ENCODE data around the gene TRPM2. TPM values are rescaled to one million over a fixed set of nuclear protein-coding genes. Genes with fewer than 3 reads are reported as not detected.

The TRPM2 gene
- total and polyA plus RNA-seq, 10 of the 15 experiments (the other 5 are each of a cell fraction or from before 2014, with no cell fraction given): 0.03 to 9.1 (median 2.6) TPM

DNA sequence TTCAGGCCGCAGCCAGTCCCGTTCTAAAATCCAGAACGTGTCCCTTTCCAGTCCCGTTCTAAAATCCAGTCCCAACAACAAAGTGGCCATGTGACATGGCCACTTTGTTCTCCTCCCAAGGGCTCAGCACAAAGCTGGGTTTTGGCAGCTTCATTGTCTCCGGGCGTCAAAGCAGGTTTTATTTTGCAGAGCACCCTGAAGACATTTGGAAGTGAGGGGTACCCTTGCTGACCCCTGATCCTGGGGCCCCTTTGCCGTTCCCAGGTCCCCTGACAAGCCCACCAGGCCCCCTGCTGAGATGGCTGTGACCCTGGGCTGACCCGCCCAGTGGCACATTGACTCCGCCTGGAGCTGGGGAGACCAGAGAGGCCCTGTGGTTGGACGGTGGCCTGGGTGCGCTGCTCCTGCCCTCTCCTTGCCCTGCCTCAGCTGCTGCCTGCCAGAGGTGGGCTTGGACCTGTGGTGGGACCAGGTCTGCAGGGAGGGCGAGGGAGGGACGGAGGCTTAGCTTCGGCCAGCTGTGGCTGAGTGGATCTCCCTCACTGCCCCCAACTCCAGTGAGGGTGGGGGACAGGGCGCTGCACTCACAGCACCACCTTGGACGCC lies 49.3 kb upstream of the TRPM2 start:
- TF ChIP-seq E2F4 (IDR thresholded peaks at IDR 0.05; ENCODE audit: low read depth, low read length) (no peak), PAX8 (IDR thresholded peaks at IDR 0.05) (no peak), ATF2 (IDR thresholded peaks at IDR 0.05; ENCODE audit: low read length) (no peak), KAT2A (conservative IDR thresholded peaks at IDR 0.05; ENCODE audit: control insufficient read depth, low read depth, low read length) (no peak), ZNF24 (IDR thresholded peaks at IDR 0.05) (no peak), SREBF2 (IDR thresholded peaks at IDR 0.05; ENCODE audit: low read length) (no peak), NR2C1 (IDR thresholded peaks at IDR 0.05) (no peak), RUNX3 (IDR thresholded peaks at IDR 0.05; ENCODE audit: low read length) (no peak), CEBPB (IDR thresholded peaks at IDR 0.05; ENCODE audit: borderline replicate concordance in 1 of 2, low read depth in 2 of 2, low read length in 2 of 2) (no peak), FOXK2 (IDR thresholded peaks at IDR 0.05) (no peak), IRF4 (IDR thresholded peaks at IDR 0.05; ENCODE audit: low read depth, low read length) (no peak), LARP7 (IDR thresholded peaks at IDR 0.05) (no peak), CREB1 (IDR thresholded peaks at IDR 0.05; ENCODE audit: low read depth) (no peak), BCL3 (IDR thresholded peaks at IDR 0.05; ENCODE audit: borderline replicate concordance, insufficient read depth, low read depth, low read length, poor library complexity, severe bottlenecking) (no peak), ATF7 (IDR thresholded peaks at IDR 0.05; ENCODE audit: low read depth) (no peak)
- TF ChIP-seq, protein P1, sequence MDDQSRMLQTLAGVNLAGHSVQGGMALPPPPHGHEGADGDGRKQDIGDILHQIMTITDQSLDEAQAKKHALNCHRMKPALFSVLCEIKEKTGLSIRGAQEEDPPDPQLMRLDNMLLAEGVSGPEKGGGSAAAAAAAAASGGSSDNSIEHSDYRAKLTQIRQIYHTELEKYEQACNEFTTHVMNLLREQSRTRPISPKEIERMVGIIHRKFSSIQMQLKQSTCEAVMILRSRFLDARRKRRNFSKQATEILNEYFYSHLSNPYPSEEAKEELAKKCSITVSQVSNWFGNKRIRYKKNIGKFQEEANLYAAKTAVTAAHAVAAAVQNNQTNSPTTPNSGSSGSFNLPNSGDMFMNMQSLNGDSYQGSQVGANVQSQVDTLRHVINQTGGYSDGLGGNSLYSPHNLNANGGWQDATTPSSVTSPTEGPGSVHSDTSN (IDR thresholded peaks at IDR 0.05; ENCODE audit: insufficient replicate concordance, low read depth, low read length): no peak
- CTCF ChIA-PET: interaction anchor here (0.6 to 1.7 kb wide), 11 partner anchors 9 to 489 kb away, joined by 3 to 9 read pairs (median 4); no protein-coding TSS in a partner anchor
- no TSS peak for BruUV-seq (replicated peaks)
- POLR2A ChIA-PET: interaction anchor here (0.9 kb wide), 1 partner anchor 35 kb away, joined by 3 read pairs; the partner anchor contains the start of gene CFAP410
- Histone ChIP-seq H3K4me3 (no peak overlapping the region), H3K4me1 (ENCODE audit: control insufficient read depth, insufficient read depth, low read length) (peaks cover 11% of the 10 kb centered on the region), H3K36me3 (ENCODE audit: control insufficient read depth in 2 of 2, insufficient read depth in 2 of 2, low read length in 1 of 2) (peaks cover 0 to 6% of the 10 kb centered on the region in 2 experiments; a peak in 3 of 4 replicates), H2AFZ (ENCODE audit: control insufficient read depth, low read depth, low read length) (no peak overlapping the region), H3K27ac (ENCODE audit: control insufficient read depth, insufficient read depth) (no peak overlapping the region), H3K9me3 (replicated peaks; ENCODE audit: control insufficient read depth, insufficient read depth, low read length) (no peaks in the 10 kb centered on the region), H3K27me3 (replicated peaks in 1 of 2; ENCODE audit: control insufficient read depth in 2 of 2, insufficient read depth in 2 of 2, low read length in 1 of 2) (no peaks in the 10 kb centered on the region), H3K9ac (ENCODE audit: control insufficient read depth, insufficient read depth, low read length) (no peak overlapping the region), H3K79me2 (ENCODE audit: control insufficient read depth, insufficient read depth, low read length) (peaks cover 61% of the 10 kb centered on the region), H4K20me1 (ENCODE audit: control insufficient read depth, insufficient read depth) (no peaks in the 10 kb centered on the region; the same call in 1 of the 2 replicates), H3K4me2 (ENCODE audit: control insufficient read depth, insufficient read depth) (no peak overlapping the region)
- intact Hi-C loops (cut with micrococcal nuclease; ENCODE audit: unreplicated experiment) (no loop called here), in situ Hi-C loops (cut with MboI) (no loop called here)
- SMC1A ChIA-PET (ENCODE audit: uncharacterized antibody, unreplicated experiment): interaction anchor here (0.8 to 1.3 kb wide), 4 partner anchors 8 to 34 kb away, joined by 3 read pairs; no protein-coding TSS in a partner anchor
- 88% methylated on average over 13 of the region's 16 CpGs for WGBS (ENCODE audit: insufficient coverage, insufficient replicate concordance, low lambda C conversion rate, missing lambda C conversion rate)
- DNase-seq (ENCODE audit: low read depth, low spot score): no peak
- RAD21 ChIA-PET (ENCODE audit: unreplicated experiment): interaction anchor here (0.7 to 2.0 kb wide), 3 partner anchors 8 to 490 kb away, joined by 3 to 9 read pairs (median 4); no protein-coding TSS in a partner anchor
- ATAC-seq: no peak
- FAIRE-seq: no peak
